Gastroesophageal sphincter (tissue), 4 donors: ENCODE measurements around the gene AP2B1. TPM values are rescaled to one million over a fixed set of nuclear protein-coding genes. Genes with fewer than 3 reads are reported as not detected.

Experiments used
- ATAC-seq: fragments of 150-250 bp; one replicate; pipeline ENCODE4 v1.9.1; 2016; ENCODE audit warnings: mild to moderate bottlenecking, moderate library complexity
- H3K27ac ChIP-seq, 4 donors: fragments of 200-600 bp; sonication (generic) in 3 of 4; 1 replicate in 3 of 4; 2 replicates in 1 of 4; pipeline ENCODE4 v1.5.1; 2016 to 2019
- H3K27me3 ChIP-seq: fragments of 200-600 bp; sonication (generic); one replicate; pipeline ENCODE4 v1.5.1; 2019
- H3K36me3 ChIP-seq, 2 donors: fragments of 200-600 bp; sonication (generic); one replicate each; pipeline ENCODE4 v1.5.1; 2019; ENCODE audit warnings: control low read depth in 1 of 2
- H3K4me1 ChIP-seq, 3 donors: fragments of 200-600 bp; sonication (generic); 1 replicate in 2 of 3; 2 replicates in 1 of 3; pipeline ENCODE4 v1.5.1; 2016 to 2019; ENCODE audit warnings: control low read depth in 2 of 3
- H3K4me3 ChIP-seq, 2 donors: fragments of 200-600 bp; sonication (generic); one replicate each; pipeline ENCODE4 v1.5.1; 2019; ENCODE audit warnings: mild to moderate bottlenecking in 1 of 2, moderate library complexity in 1 of 2
- H3K9me3 ChIP-seq, 3 donors: fragments of 200-600 bp; sonication (generic); one replicate each; pipeline ENCODE4 v1.5.1; 2017 to 2019; ENCODE audit warnings: control low read depth in 2 of 3
- EP300 ChIP-seq: sonication (generic); formaldehyde crosslinking; IDR thresholded peaks from one replicate; pipeline ENCODE4 v1.6.1; 2017; ENCODE audit warnings: antibody characterized with exemption, mild to moderate bottlenecking
- POLR2A ChIP-seq, 2 donors: fragments of 450-650 bp; IDR thresholded peaks; one replicate each; pipeline ENCODE4 v1.6.1; 2017; ENCODE audit warnings: antibody characterized with exemption in 2 of 2, mild to moderate bottlenecking in 2 of 2, moderate library complexity in 1 of 2
- POLR2AphosphoS5 ChIP-seq: sonication (generic); formaldehyde crosslinking; IDR thresholded peaks from one replicate; pipeline ENCODE4 v1.6.1; 2017; ENCODE audit warnings: antibody characterized with exemption
- WGBS, 2 donors: methylation state at CpG; one replicate each; pipeline ENCODE4 v1.1.5; 2018; ENCODE audit warnings: low coverage in 1 of 2; 5-methylcytosine and 5-hydroxymethylcytosine counted together
- total RNA-seq, 4 donors: library from RNA; depleted of rRNA; stranded (reverse); fragments of >200 nt; gene quantifications; one replicate each; pipeline ENCODE4 v1.1.0, GENCODE V29; 2016
- TF ChIP-seq, protein P1 (sequence below), 4 experiments: fragments of 200-600 bp in 2 of 4; fragments of 450-650 bp in 2 of 4; sonication (generic) in 1 of 4; IDR thresholded peaks; one replicate each; pipeline ENCODE4 v1.5.1; 2017 to 2019; ENCODE audit warnings: antibody characterized with exemption in 4 of 4, mild to moderate bottlenecking in 2 of 4, moderate library complexity in 2 of 4

The AP2B1 gene
- total RNA-seq, 4 donors from 2014 or later: 104 to 383 (median 185) TPM

DNA sequence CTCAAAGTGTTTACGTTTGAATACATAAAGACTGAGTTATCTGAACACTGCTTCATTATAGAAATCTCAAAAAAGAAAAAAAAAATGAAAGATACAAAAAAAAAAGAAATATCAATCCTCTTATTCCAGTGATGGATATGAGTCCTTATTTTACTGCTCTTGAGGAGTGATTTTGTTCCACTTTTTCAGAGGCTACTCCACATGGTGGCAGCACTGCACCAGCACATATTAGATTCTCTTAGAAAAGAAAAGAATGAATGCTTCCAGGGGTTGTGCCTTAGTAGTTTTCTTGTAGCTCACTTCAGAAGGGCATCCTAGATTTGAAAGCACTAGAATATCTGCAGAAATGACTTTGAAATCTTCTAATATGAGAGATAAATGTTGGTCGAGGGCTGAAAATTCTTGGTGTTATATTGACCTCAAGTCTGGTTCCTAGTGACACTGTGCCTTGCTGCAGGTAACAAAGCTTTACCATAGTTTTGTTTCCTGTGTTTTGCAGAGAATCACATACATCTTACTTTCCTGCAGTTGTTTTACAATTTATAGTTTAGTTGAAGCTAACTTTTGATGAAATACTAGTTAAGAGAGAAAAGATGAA is 25.9 kb downstream of the AP2B1 start:
- TF ChIP-seq EP300 (no peak), POLR2A (IDR thresholded peaks at IDR 0.05) (no peak)
- TF ChIP-seq, protein P1, sequence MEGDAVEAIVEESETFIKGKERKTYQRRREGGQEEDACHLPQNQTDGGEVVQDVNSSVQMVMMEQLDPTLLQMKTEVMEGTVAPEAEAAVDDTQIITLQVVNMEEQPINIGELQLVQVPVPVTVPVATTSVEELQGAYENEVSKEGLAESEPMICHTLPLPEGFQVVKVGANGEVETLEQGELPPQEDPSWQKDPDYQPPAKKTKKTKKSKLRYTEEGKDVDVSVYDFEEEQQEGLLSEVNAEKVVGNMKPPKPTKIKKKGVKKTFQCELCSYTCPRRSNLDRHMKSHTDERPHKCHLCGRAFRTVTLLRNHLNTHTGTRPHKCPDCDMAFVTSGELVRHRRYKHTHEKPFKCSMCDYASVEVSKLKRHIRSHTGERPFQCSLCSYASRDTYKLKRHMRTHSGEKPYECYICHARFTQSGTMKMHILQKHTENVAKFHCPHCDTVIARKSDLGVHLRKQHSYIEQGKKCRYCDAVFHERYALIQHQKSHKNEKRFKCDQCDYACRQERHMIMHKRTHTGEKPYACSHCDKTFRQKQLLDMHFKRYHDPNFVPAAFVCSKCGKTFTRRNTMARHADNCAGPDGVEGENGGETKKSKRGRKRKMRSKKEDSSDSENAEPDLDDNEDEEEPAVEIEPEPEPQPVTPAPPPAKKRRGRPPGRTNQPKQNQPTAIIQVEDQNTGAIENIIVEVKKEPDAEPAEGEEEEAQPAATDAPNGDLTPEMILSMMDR (IDR thresholded peaks at IDR 0.05): peak; percentile 19 to 62 (median 48)
- WGBS, 2 donors: 65 to 92% methylated on average over 2 of the region's 2 CpGs
- Histone ChIP-seq H3K4me3 (no peak overlapping the region), H3K4me1 (peaks cover 0 to 49% (median 0%) of the 10 kb centered on the region in 3 donors), H3K27ac (no peak overlapping the region), H3K27me3 (no peaks in the 10 kb centered on the region), H3K9me3 (no peaks in the 10 kb centered on the region), H3K36me3 (peaks cover 0 to 47% of the 10 kb centered on the region in 2 donors)
- ATAC-seq: no peak

DNA sequence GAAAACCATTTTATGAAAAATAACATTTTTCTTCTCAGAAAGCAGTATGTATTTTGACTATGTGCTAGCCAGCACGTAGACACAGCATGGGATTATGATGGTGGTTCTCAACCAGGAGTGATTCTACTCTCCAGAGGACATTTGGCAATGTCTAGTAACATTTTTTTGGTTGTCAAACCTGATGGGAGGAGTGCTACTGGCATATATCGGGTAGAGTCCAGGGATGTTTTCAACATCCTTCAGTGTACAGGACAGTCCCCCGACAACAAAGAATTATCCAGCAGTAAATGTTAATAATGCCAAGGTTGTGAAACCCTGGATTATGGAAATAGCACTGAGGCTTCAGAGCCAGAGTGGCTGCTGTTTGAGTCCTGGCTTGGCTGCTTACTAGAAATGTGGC is 27.7 kb downstream of the AP2B1 start:
- H3K27me3 ChIP-seq: no peaks in the 10 kb centered on the region
- 77 to 79% methylated on average over 3 of the region's 3 CpGs for WGBS, 2 donors

DNA sequence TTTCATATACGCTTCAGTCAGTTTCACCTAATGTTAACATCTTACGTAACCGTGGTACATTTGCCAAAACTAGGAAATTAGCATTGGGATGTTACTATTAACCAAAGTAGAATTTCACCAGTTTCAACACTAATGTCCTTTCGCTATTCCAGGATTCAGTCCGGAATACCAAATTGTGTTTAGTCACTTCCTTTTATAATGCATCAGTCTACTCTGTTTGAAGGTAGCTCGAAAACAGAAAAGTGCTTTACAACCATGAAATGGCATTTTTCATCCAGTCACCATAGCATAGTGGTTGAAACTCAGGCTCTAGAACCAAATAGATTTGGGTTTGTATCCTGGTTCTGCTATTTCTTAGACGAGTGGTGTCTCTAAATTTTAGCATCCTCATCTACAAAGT is 29.4 kb downstream of the AP2B1 start:
- peaks cover 0 to 26% of the 10 kb centered on the region in 2 donors for H3K36me3 ChIP-seq
- H3K4me1 ChIP-seq: peaks cover 0 to 39% (median 0%) of the 10 kb centered on the region in 3 donors
- H3K27me3 ChIP-seq: no peaks in the 10 kb centered on the region
- H3K27ac ChIP-seq: no peak overlapping the region
- whole genome bisulfite sequencing, 2 donors: 93 to 95% methylated on average over 6 to 7 of the region's 7 CpGs
- H3K4me3 ChIP-seq: no peak overlapping the region
- no peak for TF ChIP-seq POLR2A (IDR thresholded peaks at IDR 0.05)
- ATAC-seq: no peak
- no peaks in the 10 kb centered on the region for H3K9me3 ChIP-seq

More for the DNA sequence above, 27.7 kb downstream of the AP2B1 start:
- Histone ChIP-seq H3K9me3 (no peaks in the 10 kb centered on the region), H3K36me3 (peaks cover 0 to 34% of the 10 kb centered on the region in 2 donors), H3K4me3 (no peak overlapping the region), H3K27ac (no peak overlapping the region), H3K4me1 (peaks cover 0 to 40% (median 0%) of the 10 kb centered on the region in 3 donors)
- ATAC-seq: peak; percentile 69
- TF ChIP-seq EP300 (no peak), POLR2A (IDR thresholded peaks at IDR 0.05) (no peak), POLR2AphosphoS5 (no peak)
- TF ChIP-seq, protein P1 (IDR thresholded peaks at IDR 0.05): no peak

DNA sequence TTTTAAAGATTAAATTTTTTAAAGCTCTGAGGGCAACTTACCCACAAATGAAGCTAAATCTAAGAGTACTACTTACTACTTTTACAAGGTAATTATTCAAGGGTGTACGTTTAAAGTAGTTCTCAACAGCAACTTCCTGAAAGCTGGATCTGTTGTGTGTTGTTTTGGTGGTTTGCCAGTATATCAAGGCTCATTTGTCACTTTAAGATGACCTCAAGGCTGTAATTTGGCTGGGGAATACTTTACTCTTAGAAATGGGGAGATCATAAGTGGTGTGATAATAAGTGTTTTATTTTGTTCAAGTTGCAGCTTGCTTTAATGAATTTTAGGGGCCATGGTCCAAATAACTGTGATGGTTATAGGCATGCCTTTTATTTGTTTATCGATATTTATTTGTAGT is 30.4 kb downstream of the AP2B1 start:
- Histone ChIP-seq H3K27me3 (no peaks in the 10 kb centered on the region), H3K4me3 (no peak overlapping the region), H3K9me3 (no peaks in the 10 kb centered on the region), H3K27ac (no peak overlapping the region), H3K4me1 (peaks cover 0 to 45% (median 0%) of the 10 kb centered on the region in 3 donors), H3K36me3 (peaks cover 0 to 19% of the 10 kb centered on the region in 2 donors)
- TF ChIP-seq POLR2AphosphoS5: no peak
- no peak for TF ChIP-seq EP300
- no peak for TF ChIP-seq POLR2A (IDR thresholded peaks at IDR 0.05)
- TF ChIP-seq, protein P1 (IDR thresholded peaks at IDR 0.05): no peak
- no peak for ATAC-seq
- WGBS, 2 donors: 62 to 67% methylated on average over 2 of the region's 2 CpGs

DNA sequence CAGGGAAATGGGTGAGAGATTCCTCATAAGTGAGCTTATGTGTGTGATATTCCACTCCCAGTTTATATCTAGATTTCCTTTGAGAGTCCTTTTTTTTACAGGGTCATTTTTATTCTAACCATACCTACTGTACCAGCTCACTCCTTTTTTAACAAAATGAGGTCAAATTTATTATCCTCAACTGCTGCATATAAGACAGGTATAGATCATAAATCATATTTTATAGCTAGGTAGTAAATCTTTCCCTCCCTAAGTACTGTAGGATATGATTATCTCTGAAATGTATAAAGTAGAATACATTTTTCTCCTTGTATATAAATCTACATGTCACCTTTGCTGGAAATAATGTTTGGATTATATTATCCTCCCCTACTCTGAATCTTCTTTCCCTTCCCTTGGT is 31.5 kb downstream of the AP2B1 start:
- Histone ChIP-seq H3K27ac (no peak overlapping the region), H3K4me3 (no peak overlapping the region)

More for the DNA sequence above, 31.5 kb downstream of the AP2B1 start:
- Histone ChIP-seq H3K9me3 (no peaks in the 10 kb centered on the region), H3K36me3 (peaks cover 0 to 28% of the 10 kb centered on the region in 2 donors), H3K27me3 (no peaks in the 10 kb centered on the region), H3K4me1 (peaks cover 0 to 39% (median 0%) of the 10 kb centered on the region in 3 donors)
- TF ChIP-seq POLR2AphosphoS5: no peak
- no peak for TF ChIP-seq POLR2A (IDR thresholded peaks at IDR 0.05)
- TF ChIP-seq, protein P1 (IDR thresholded peaks at IDR 0.05): no peak
- no peak for TF ChIP-seq EP300
- ATAC-seq: no peak
